Mesothelial cell of epicardium (in vitro differentiated cells): ENCODE results near the gene CPXM2. TPM values are rescaled to one million over a fixed set of nuclear protein-coding genes. Genes with fewer than 3 reads are reported as not detected.

Source experiments
- DNase-seq, 2 experiments: peaks; one replicate each; pipeline ENCODE4 v3.0.0; 2021; ENCODE audit warnings: low spot score in 2 of 2; ENCODE audit not compliant: unreplicated experiment in 2 of 2
- H3K27ac Mint-ChIP-seq: 2 replicates; pipeline ENCODE4 v1.8.0; 2021; ENCODE audit warnings: mixed read lengths
- H3K27me3 Mint-ChIP-seq: 2 replicates; pipeline ENCODE4 v1.8.0; 2021; ENCODE audit warnings: low read depth, mixed read lengths
- H3K36me3 Mint-ChIP-seq: 2 replicates; pipeline ENCODE4 v1.8.0; 2021; ENCODE audit warnings: mixed read lengths
- H3K4me1 Mint-ChIP-seq: 2 replicates; pipeline ENCODE4 v1.8.0; 2021; ENCODE audit warnings: mixed read lengths
- H3K4me3 Mint-ChIP-seq: 2 replicates; pipeline ENCODE4 v1.8.0; 2021; ENCODE audit warnings: mild to moderate bottlenecking, moderate library complexity, mixed read lengths
- H3K9me3 Mint-ChIP-seq: 2 replicates; pipeline ENCODE4 v1.8.0; 2021; ENCODE audit warnings: mixed read lengths
- CTCF ChIP-seq: fragments of 200-600 bp; sonication (generic); IDR thresholded peaks from one replicate; pipeline ENCODE4 v1.5.0; 2021; ENCODE audit warnings: antibody characterized with exemption; ENCODE audit not compliant: unreplicated experiment
- total RNA-seq: library from RNA; stranded (reverse); gene quantifications from 3 replicates; pipeline ENCODE4 v1.2.1, GENCODE V29; 2021

The CPXM2 gene
- total RNA-seq, 1 donor from 2014 or later: 0.92 TPM

GRCh38 chr10:123869020-123869414 is 22.6 kb downstream of the CPXM2 start:
- Mint-ChIP-seq H3K36me3 (no peaks in the 10 kb centered on the region), H3K4me3 (no peak overlapping the region), H3K27me3 (peaks cover 12% of the 10 kb centered on the region), H3K9me3 (peaks cover 12% of the 10 kb centered on the region), H3K4me1 (no peaks in the 10 kb centered on the region), H3K27ac (no peak overlapping the region)
- no peak for DNase-seq
- TF ChIP-seq CTCF: no peak

- Mint-ChIP-seq H3K9me3 (peaks cover 10% of the 10 kb centered on the region), H3K4me3 (no peak overlapping the region), H3K4me1 (no peaks in the 10 kb centered on the region), H3K36me3 (no peaks in the 10 kb centered on the region), H3K27me3 (peaks cover 12% of the 10 kb centered on the region), H3K27ac (no peak overlapping the region)
- no peak for TF ChIP-seq CTCF
- DNase-seq: no peak
These were observed 23.3 kb downstream of the CPXM2 start for GRCh38 chr10:123868038-123869019.

- no peaks in the 10 kb centered on the region for H3K36me3 Mint-ChIP-seq
- H3K27me3 Mint-ChIP-seq: peaks cover 18% of the 10 kb centered on the region
- no peaks in the 10 kb centered on the region for H3K4me1 Mint-ChIP-seq
- no peaks in the 10 kb centered on the region for H3K9me3 Mint-ChIP-seq
- TF ChIP-seq CTCF: no peak
- H3K27ac Mint-ChIP-seq: no peak overlapping the region
- no peak overlapping the region for H3K4me3 Mint-ChIP-seq
- no peak for DNase-seq
These were observed 25.7 kb downstream of the CPXM2 start for GRCh38 chr10:123865880-123866279.

GRCh38 chr10:123865350-123865749 is 26.3 kb downstream of the CPXM2 start:
- H3K9me3 Mint-ChIP-seq: no peaks in the 10 kb centered on the region
- no peak overlapping the region for H3K4me3 Mint-ChIP-seq
- TF ChIP-seq CTCF: no peak
- peaks cover 18% of the 10 kb centered on the region for H3K27me3 Mint-ChIP-seq
- no peaks in the 10 kb centered on the region for H3K4me1 Mint-ChIP-seq
- DNase-seq: no peak
- H3K36me3 Mint-ChIP-seq: no peaks in the 10 kb centered on the region
- H3K27ac Mint-ChIP-seq: no peak overlapping the region

- no peaks in the 10 kb centered on the region for H3K9me3 Mint-ChIP-seq
These were observed 26.7 kb downstream of the CPXM2 start for GRCh38 chr10:123864923-123865322.

More at GRCh38 chr10:123864923-123865322, 26.7 kb downstream of the CPXM2 start:
- TF ChIP-seq CTCF: no peak
- no peak for DNase-seq
- no peaks in the 10 kb centered on the region for H3K36me3 Mint-ChIP-seq
- H3K4me1 Mint-ChIP-seq: no peaks in the 10 kb centered on the region
- peaks cover 20% of the 10 kb centered on the region for H3K27me3 Mint-ChIP-seq
- no peak overlapping the region for H3K4me3 Mint-ChIP-seq
- H3K27ac Mint-ChIP-seq: no peak overlapping the region
